Measurements from ENCODE around the gene ELAC2. TPM values are rescaled to one million over a fixed set of nuclear protein-coding genes. Genes with fewer than 3 reads are reported as not detected.

The ELAC2 gene
- total RNA-seq, 4 donors from 2014 or later, result 56.2 to 143 (median 66.0) TPM

DNA sequence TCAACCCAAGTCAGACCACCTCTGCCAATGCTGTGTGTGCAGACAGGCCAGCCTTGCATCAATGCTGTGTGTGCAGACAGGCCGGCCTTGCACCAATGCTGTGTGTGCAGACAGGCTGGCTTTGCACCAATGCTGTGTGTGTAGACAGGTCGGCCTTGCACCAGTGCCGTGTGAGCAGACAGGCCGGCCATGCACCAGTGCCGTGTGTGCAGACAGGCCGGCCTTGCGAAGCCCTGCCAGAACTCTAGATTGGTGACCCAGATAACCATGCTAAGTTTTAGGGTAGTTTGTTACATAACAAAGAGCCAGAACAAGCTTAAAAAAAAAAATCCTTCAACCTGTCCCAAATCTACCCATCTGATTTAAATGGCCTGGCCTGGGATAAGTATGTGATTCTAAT, 54.3 kb downstream of the ELAC2 start:
- intact Hi-C loops (cut with DNase I; ENCODE audit: low total_unique reads), result no loop called here
- H3K36me3 ChIP-seq, result peaks cover 0 to 5% (median 0%) of the 10 kb centered on the region in 4 donors
- H3K4me3 ChIP-seq, result no peak overlapping the region
- DNase-seq, result no peak
- in situ Hi-C loops (cut with MboI; ENCODE audit: low pct_ligation_motif_present in 1 of 4, low pct_unique_long_range_greater_than_20kb in 1 of 4, low sequenced_read_pairs in 3 of 4), result no loop called here
- 89% methylated on average over 7 of the region's 7 CpGs; no CpG with 5 or more reads in 1 of the 2 donors for WGBS, 2 donors (ENCODE audit: low coverage in 1 of 2)
- TF ChIP-seq POLR2AphosphoS5 (IDR thresholded peaks at IDR 0.05) (no peak), EP300 (IDR thresholded peaks at IDR 0.05; ENCODE audit: low read depth) (no peak), POLR2A (IDR thresholded peaks at IDR 0.05) (no peak)
- TF ChIP-seq, protein P1, sequence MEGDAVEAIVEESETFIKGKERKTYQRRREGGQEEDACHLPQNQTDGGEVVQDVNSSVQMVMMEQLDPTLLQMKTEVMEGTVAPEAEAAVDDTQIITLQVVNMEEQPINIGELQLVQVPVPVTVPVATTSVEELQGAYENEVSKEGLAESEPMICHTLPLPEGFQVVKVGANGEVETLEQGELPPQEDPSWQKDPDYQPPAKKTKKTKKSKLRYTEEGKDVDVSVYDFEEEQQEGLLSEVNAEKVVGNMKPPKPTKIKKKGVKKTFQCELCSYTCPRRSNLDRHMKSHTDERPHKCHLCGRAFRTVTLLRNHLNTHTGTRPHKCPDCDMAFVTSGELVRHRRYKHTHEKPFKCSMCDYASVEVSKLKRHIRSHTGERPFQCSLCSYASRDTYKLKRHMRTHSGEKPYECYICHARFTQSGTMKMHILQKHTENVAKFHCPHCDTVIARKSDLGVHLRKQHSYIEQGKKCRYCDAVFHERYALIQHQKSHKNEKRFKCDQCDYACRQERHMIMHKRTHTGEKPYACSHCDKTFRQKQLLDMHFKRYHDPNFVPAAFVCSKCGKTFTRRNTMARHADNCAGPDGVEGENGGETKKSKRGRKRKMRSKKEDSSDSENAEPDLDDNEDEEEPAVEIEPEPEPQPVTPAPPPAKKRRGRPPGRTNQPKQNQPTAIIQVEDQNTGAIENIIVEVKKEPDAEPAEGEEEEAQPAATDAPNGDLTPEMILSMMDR (IDR thresholded peaks at IDR 0.05), result no peak
- H3K4me1 ChIP-seq, result no peaks in the 10 kb centered on the region
- H3K27ac ChIP-seq, result no peak overlapping the region
- no peaks in the 10 kb centered on the region for H3K27me3 ChIP-seq
- no peaks in the 10 kb centered on the region for H3K9me3 ChIP-seq

DNA sequence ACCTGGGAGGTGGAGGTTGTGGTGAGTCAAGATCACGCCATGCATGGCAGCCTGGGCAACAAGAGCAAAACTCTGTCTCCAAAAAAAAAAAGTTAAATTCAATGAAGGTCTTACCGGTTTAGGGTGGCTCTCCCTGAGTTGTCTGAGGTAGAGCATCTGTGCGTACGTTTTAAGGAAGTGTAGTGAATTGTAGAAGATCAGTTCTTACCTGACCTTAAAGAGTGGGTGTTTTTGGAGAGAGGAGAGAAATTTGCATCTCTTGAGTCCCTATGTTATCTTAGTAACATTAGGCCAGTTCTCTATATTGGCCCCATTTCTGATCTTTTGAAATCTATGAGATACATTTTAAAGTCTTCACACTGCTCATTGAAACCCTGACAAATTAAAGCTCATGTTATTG, 56.2 kb downstream of the ELAC2 start:
- no peaks in the 10 kb centered on the region for H3K4me1 ChIP-seq
- TF ChIP-seq POLR2AphosphoS5 (IDR thresholded peaks at IDR 0.05) (no peak), EP300 (IDR thresholded peaks at IDR 0.05; ENCODE audit: low read depth) (no peak), POLR2A (IDR thresholded peaks at IDR 0.05) (no peak)
- TF ChIP-seq, protein P1 (IDR thresholded peaks at IDR 0.05), result no peak
- H3K27ac ChIP-seq, result no peak overlapping the region
- intact Hi-C loops (cut with DNase I; ENCODE audit: low total_unique reads), result no loop called here
- no peak for DNase-seq
- no peaks in the 10 kb centered on the region for H3K27me3 ChIP-seq
- in situ Hi-C loops (cut with MboI; ENCODE audit: low pct_ligation_motif_present in 1 of 4, low pct_unique_long_range_greater_than_20kb in 1 of 4, low sequenced_read_pairs in 3 of 4), result no loop called here
- no peaks in the 10 kb centered on the region for H3K9me3 ChIP-seq
- no peak overlapping the region for H3K4me3 ChIP-seq
- WGBS, 2 donors (ENCODE audit: low coverage in 1 of 2), result 88 to 89% methylated on average over 4 of the region's 4 CpGs
- H3K36me3 ChIP-seq, result peaks cover 0 to 15% (median under 1%) of the 10 kb centered on the region in 4 donors

DNA sequence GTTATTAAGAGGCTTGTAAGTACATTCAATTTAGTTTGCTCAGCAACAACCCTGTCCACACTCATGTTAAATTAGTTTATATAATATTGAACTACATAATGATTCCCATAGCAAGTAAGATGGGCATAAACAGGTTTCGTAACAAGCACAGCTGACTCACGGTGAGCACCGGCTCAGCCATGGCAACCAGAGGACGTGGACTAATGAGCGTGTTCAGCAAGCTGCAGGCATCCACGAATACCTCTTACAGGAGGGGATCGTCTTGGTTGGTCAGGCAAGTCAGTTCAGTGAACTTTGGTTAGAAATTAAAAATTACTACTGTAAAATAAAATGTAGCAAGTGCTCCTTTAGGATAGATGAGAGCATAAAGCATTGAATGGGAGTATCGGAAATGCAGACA, 58.4 kb downstream of the ELAC2 start:
- 90 to 95% methylated on average over 8 of the region's 8 CpGs for WGBS, 2 donors (ENCODE audit: low coverage in 1 of 2)
- Histone ChIP-seq H3K4me3 (no peak overlapping the region), H3K27ac (no peak overlapping the region), H3K9me3 (no peaks in the 10 kb centered on the region), H3K27me3 (no peaks in the 10 kb centered on the region), H3K36me3 (peaks cover 0 to 28% (median 2%) of the 10 kb centered on the region in 4 donors), H3K4me1 (no peaks in the 10 kb centered on the region)
- no peak for TF ChIP-seq POLR2AphosphoS5 (IDR thresholded peaks at IDR 0.05)
- TF ChIP-seq EP300 (IDR thresholded peaks at IDR 0.05; ENCODE audit: low read depth), result no peak
- TF ChIP-seq, protein P1 (IDR thresholded peaks at IDR 0.05), result no peak
- no peak for TF ChIP-seq POLR2A (IDR thresholded peaks at IDR 0.05)
- intact Hi-C loops (cut with DNase I; ENCODE audit: low total_unique reads) (no loop called here), in situ Hi-C loops (cut with MboI; ENCODE audit: low pct_ligation_motif_present in 1 of 4, low pct_unique_long_range_greater_than_20kb in 1 of 4, low sequenced_read_pairs in 3 of 4) (no loop called here)
- no peak for DNase-seq

DNA sequence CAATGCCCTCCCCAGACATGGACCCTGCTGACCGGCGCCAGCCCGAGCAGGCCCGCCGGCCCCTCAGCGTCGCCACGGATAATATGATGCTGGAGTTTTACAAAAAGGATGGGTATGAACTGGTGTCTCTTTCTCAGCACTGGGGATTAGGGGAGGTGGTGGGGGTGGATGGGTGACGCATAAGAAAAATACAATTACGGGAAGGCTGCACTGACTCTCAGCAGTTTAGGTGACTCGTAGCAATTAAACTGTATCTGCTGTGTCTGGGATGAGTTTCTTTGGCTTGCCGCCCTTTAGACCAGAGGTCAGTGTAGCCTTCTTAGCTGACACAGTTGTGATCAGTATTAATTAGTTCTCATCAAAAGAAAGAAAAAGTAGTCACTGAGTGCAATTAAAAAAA, 59.0 kb downstream of the ELAC2 start:
- in situ Hi-C loops (cut with MboI; ENCODE audit: low pct_ligation_motif_present in 1 of 4, low pct_unique_long_range_greater_than_20kb in 1 of 4, low sequenced_read_pairs in 3 of 4), result no loop called here
- TF ChIP-seq EP300 (IDR thresholded peaks at IDR 0.05; ENCODE audit: low read depth) (no peak), POLR2AphosphoS5 (IDR thresholded peaks at IDR 0.05) (no peak), POLR2A (IDR thresholded peaks at IDR 0.05) (no peak)
- TF ChIP-seq, protein P1 (IDR thresholded peaks at IDR 0.05), result no peak
- Histone ChIP-seq H3K27me3 (no peaks in the 10 kb centered on the region), H3K36me3 (peaks cover 0 to 28% (median 2%) of the 10 kb centered on the region in 4 donors), H3K9me3 (no peaks in the 10 kb centered on the region), H3K27ac (no peak overlapping the region), H3K4me3 (no peak overlapping the region), H3K4me1 (no peaks in the 10 kb centered on the region)
- no peak for DNase-seq
- WGBS, 2 donors (ENCODE audit: low coverage in 1 of 2), result 75 to 99% methylated on average over 3 to 12 of the region's 12 CpGs
- intact Hi-C loops (cut with DNase I; ENCODE audit: low total_unique reads), result no loop called here
